RCC 7860 (cell line): Measurements from ENCODE around the gene DTD1.
"Not testable (repeated sequence)": the region's sequence is repeated elsewhere in the genome, so short reads cannot be mapped to it uniquely, and the experiment has no call there.

Experiments used
- DNase-seq: peaks from one replicate; pipeline ENCODE4 v3.0.0-alpha.2; 2015; ENCODE audit warnings: low spot score
- FAIRE-seq: peaks from 2 replicates; lab custom pipeline; 2012; peaks lifted over from hg19 to GRCh38; lab: Jason Lieb, UNC

Gene DTD1

DNA sequence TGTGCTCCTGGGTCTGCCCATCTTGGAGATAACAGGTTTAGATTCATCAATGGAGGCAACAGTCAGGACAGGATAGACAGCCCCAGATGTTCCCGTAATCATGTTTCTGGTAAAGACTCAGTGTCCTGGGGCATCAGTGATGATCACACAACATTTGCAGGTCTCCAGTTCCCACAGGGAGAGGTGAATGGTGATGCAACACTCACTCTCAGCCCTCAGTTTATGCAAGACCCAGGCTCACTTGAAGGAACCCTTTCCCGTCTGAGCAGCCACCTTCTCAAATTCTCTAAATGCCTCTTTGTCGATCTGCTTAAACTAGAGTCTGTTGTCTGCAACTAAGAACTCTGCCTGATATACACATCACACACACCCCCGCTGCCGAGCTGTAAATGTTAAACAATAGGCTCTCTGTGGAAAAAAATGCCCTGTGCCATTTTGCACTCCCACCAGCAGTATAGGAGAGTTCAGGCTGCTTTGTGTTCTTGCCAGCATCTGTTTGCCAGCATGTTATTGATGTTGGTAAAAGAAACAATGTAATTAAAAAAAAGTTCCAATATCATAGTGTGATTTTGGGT, 195.6 kb downstream of the DTD1 start:
- no peak for DNase-seq

DNA sequence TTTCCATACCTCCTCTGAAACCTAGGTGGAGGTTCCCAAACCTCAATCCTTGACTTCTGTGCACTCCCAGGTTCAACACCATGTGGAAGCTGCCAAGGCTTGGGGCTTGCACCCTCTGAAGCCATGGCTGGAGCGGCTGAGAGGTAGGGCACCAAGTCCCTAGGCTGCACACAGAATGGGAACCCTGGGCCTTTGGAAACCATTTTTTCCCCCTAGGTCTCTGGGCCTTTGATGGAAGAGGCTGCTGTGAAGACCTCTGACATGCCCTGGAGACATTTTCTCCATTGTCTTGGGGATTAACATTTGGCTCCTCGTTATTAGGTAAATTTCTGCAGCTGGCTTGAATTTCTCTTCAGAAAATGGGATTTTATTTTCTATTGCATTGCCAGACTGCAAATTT, 199.2 kb downstream of the DTD1 start:
- not testable (repeated sequence) for DNase-seq, FAIRE-seq

More for the DNA sequence above, 195.6 kb downstream of the DTD1 start:
- FAIRE-seq = no peak

DNA sequence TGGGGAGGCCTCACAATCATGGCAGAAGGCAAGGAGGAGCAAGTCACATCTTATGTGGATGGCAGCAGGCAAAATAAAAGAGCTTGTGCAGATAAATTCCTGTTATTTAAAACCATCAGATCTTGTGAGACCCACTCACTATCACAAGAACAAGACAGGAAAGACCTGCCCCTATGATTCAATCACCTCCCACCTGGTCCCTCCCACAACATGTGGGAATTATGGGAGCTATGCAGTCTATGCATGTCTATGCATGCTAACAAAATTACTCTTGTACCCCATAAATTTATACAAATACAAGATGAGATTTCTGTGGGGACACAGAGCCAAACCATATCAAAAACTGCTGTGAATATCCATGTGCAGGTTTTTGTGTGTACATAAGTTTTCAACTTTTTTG, 200.2 kb downstream of the DTD1 start:
- FAIRE-seq (no peak), DNase-seq (no peak)

DNA sequence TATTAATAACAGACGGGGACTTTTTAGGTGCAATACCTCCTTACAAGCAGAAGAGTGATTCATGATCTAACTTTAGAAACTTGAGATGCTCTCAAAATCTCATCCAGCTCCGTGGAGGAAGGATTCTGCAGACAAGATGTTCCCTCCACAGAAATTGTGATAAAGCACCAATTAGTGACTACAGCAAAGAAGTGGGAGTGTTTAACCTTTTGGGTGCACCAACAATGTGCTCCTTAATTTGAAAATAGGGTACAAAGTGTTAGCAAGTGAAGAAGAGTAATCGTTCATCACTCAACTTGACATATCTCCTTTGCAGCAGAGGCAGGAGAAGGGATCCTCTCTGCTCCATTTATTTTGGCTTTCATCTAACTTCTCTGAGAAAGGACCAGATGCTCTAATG, 202.9 kb downstream of the DTD1 start:
- FAIRE-seq = no peak
- no peak for DNase-seq

DNA sequence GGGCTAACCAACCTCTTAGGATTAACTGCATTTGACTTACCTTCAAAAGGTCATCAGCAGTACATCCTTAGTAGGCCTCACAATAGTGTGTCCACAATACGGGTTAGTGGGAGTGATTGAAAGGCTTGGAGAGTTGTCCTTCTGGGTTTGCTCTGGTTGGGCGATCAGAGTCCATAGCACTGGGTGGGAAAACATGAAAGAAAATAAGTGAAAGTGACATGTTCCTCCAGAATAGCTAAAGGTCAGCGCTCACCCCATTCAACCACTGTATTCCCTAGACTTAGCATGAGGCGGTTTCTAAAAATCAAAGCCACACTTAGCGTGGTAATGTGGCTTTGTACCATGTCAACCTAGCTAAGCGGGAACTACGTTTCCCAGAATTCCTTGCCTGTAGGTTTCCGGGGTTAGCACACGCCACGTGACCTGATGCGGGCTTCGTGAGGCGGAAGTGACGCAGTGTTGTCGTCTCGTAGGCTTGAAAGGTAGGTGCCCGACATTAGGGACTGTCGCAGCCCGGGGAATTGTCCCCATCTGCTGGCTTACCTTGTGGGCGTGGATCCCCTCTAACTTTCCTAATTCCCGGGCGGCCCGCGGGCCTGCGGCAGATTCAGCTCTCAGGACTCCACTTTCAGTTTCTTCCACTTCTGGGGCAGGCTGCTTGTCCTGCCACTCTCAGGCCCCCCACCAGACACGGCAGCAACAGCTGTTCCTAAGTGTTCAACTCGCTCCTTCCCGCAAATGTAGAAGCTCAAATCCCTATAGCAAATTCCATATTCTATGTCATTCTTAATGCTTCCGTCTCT, 206.0 kb downstream of the DTD1 start:
- peak; percentile 72 for DNase-seq
- peak; percentile 12 for FAIRE-seq

DNA sequence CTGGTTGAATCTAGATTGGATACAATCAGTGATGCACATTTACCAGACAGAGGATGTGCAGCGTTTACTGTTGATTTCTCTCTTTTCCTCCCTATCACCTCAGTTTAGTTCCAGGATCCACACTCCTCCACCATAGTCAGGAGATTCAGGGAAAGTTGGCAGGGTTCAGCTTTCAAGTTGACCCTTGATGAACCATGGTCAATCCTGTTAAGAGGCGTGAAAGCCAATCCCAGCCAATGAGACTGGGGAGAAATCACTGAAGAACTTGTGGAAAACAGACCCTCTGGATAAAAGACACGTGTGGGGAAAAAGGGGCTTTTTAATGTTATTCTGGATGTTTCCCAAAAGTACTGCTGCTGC, 206.6 kb downstream of the DTD1 start:
- no peak for DNase-seq
- FAIRE-seq = no peak

DNA sequence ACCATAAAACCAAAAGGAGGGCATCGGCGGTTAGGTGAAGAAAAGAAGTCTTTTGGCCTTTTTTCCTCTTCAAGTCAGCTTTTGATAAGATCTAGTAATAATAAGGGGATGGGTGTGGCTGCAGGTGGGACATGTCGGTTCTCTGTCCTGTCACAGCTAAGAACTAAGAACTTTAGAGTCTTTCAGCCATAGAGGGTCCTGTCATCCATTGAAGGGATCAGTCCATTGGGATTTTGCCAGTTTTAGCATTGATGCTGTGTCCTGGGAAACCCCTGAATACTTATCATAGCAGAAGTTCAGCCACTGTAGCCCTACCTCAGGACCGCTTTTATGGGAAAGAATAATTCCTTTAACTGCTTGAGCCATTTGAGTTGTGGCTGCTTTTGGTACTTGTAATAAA, 207.5 kb downstream of the DTD1 start:
- FAIRE-seq = no peak
- no peak for DNase-seq

DNA sequence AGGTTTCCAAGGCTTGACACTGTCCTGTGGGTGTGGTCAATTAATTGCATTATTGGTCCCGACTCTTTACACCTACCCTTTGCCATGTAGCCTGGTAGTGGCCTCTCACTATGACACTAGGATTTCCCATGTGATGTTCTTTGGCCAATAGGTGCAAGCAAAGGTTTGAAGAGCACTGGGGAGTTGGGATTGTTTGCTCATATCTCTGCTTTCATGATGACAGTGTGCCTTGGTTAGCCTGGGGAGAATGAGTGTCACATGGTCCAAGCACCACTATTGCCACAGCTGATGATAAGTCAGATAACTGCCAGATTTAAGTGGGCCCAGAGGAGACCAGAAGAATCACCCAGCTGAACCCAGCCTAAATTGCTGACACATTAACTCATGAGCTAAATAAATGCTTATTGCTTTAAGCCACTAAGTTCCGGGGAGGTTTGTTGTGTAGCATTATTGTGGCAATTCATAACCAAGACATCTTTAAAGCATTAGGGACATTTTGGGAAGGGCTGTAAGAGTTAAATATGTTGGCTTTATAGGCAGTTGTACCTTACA, 208.5 kb downstream of the DTD1 start:
- FAIRE-seq (no peak), DNase-seq (no peak)

DNA sequence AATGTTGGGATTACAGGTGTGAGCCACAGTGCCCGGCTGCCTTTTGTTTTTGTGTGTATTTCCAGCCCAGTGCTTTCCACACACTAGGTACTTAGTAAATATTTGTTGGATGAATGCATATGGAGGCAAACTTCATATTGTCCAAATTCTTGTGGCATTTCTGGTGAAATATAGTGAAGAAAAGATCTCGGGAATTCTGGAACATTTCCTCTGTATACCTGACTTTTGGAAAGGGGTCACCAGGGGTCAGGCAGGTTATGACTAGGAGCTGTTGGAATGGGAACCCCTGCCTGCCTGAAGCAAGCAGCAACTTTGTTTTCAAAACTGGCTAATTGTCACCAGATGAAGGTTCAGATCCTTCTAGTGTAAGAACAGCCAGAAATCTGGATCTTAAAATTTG, 213.7 kb downstream of the DTD1 start:
- no peak for FAIRE-seq
- DNase-seq = no peak

DNA sequence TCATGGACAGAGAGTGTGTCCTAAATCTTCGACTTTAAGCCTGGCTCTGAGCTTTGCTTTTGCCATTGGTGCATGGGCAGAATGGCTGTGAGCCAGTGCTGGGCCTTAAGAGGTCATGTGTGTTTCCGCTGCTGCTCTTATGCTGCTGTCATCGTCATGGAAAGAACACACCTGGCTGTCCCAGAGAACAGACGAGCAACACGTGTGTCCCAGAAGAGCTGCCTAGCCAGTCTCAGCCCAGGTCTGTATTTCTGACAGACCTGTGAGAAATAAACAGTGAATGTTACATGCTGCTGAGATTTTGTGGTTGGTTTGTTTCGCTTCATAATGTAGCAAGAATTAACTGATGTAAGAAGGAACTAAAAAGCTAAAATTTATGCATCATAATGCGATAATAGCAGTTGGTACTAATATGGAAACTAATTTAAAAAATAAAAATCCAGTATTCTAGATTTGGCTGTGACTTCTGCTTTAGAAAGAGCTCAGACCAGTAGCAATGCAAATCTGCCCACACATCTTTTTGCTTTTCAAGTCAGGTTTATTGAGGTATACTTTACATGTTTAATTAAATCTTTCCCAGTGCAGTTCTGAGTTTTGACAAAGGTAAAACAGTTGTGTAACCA, 214.3 kb downstream of the DTD1 start:
- DNase-seq (no peak), FAIRE-seq (no peak)

DNA sequence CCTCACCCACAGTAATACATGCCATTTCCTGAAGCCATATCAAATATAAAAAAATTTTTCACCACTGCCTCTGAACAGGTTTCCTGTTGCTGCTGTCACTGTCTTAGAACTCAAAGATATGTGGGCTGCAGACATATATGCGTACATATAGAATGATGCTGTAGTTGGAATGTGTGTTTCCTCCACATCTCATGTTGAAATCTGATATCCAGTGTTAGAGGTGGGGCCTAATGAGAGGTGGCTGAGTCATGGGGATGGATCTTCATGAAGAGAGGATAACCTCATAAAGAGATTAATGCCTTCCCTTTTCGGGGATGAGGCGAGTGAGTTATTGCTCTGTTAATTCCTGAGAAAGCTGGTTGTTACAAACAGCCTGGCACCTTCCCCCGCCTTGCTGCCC, 218.0 kb downstream of the DTD1 start:
- DNase-seq = no peak
- FAIRE-seq = no peak

DNA sequence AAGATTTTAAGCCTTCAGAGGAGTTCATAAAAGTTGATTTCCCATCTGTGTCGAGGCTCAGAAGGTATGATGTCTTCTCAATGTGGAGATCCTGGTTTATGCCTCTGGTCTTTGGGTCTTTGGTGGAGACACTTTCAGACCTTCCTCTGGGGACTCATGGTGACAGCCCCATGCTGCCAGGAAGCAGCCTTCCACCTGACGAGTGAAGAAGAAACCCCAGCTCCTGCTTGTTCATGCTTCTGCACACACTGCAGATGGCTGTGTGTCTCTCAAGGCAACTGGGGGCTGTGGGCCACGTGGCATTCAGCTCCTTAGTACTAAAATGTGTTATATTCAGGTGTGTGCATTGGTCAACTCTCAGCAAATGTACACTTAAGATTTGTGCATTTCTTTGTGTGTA, 220.9 kb downstream of the DTD1 start:
- no peak for FAIRE-seq
- no peak for DNase-seq

DNA sequence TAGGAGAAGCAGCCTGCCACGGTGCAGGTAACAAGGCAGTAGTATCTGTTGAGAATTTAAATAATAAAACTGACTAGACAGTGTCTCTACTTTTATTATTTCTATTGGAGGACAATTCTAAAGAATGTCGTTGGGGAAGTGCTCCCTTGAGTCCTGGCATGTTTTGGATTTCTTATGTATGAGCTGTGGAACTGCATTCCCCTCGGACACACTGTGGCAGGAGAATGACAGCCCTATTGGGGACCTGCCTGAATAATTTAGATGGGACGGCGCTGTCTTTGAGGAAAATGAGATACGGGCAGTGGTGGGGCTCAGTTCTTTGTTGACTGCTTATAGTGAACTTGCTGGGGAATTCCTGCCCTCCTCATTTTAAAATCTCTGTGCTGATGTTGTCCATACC, 223.3 kb downstream of the DTD1 start:
- FAIRE-seq = no peak
- no peak for DNase-seq

DNA sequence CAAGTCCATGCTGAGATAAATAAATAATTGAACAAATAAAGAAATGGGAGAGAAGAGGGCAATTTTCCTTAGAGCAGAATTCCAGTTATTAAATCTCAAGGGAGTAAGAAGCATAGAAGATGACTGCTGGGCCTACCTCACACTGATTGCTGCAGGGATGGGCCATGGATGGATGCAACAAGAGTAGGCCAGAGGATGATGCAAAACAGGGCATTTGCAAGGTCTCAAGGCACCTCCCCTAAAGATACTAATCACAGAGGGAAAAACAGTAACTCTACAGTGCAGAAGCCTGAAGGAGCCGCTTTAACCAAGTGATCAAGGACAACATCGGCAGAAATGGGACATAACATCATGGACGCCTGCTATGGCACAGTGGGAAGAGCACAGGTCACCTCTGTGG, 224.1 kb downstream of the DTD1 start:
- DNase-seq (no peak), FAIRE-seq (no peak)

DNA sequence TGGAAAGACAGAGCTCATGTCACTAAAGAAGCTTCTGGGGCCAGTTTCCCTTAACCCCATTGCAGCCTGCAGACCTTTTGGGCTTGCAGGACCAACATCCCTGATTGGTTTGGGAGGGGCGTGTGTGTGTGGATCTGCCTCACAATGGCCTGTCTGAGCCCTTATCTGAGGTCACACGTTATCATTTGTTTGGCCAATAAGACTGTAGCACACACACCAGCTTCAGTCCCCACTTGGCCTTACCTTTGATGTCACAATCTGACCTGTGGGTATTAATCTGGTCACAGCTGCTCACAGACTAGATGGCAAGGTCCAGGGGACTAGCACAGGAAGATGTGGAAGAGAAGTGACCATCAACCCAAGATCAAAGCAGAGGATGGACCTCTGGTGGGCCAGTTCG, 225.6 kb downstream of the DTD1 start, which contains the start of gene SCP2D1:
TSS of gene SCP2D1 (plus strand) at position 301 of the 400 bp plus-strand sequence. CDS start at position 334, 33 bp downstream.
- no peak for DNase-seq
- no peak for FAIRE-seq

DNA sequence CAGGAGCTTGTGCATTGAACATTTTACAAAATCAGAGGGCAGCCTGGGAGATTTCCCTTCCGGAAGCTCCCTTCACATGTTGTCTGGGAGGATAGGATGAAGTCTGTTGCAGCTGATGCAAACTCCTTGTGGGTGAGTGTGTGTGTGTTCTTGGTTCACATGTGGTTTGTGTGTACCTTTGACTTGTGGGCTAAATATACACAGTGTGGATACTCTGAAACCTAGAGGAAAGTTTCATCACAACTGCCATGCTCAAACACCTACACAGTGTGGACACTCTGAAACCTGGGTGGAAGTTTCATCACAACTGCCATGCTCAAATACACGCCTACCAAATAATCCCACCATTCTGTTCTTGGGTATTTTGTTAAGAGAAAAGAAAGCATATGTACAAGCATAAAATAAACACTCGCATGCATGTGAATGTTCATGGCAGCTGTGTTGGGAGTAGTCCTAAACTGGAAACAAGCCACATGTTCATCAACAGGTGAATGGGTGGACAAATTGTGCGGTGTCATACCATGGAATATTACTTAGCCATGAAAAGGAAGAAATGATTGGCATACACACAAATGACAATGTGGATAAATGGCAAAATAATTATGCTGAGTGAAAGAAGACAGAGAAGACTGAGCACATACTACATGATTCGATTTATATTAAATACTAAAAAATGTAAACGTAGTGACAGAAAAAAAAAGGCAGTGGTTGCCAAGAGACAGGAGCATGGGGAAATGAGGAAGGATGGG, 227.5 kb downstream of the DTD1 start:
- FAIRE-seq (no peak), DNase-seq (no peak)
